ENCODE results near the gene CFAP97D2. TPM values are rescaled to one million over a fixed set of nuclear protein-coding genes. Genes with fewer than 3 reads are reported as not detected.
"Not testable (repeated sequence)": the region's sequence is repeated elsewhere in the genome, so short reads cannot be mapped to it uniquely, and the experiment has no call there.

Gene CFAP97D2
- total RNA-seq, 8 experiments from 2014 or later: 0.73 to 3.4 (median 0.95) TPM; not detected in 5

DNA sequence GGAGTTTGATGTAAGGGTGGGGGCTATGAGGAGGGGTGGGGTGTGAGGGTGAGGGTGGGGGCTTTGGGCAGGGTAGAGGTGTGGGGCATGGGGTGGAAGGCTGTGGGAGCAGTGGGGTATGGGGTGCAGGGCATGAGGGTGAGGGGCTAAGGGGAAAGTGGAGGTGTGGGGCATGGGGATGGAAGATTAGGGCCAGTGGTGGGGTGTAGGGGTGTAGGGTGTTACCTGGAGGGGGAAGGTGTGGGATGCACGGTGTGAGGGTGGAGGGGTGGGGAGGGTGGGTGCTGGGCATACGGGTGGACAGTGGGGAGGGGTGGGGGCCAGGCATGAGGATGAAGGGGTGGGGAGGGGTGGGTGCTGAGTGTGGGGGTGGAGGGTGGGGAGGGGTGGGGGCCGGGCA lies 23.7 kb upstream of the CFAP97D2 start:
- no peak for ATAC-seq (replicated peaks in 6 of 8)
- no peak overlapping the region for H3K4me3 ChIP-seq
- in situ Hi-C loops (cut with MboI; ENCODE audit: low pct_unique_long_range_greater_than_20kb in 2 of 9, low sequenced_read_pairs in 9 of 9, unreplicated experiment in 9 of 9): no loop called here
- no CpG with 5 or more reads among the region's 3 CpGs for WGBS, 10 experiments
- H3K27ac ChIP-seq: no peak overlapping the region
- H3K4me1 ChIP-seq (replicated peaks in 1 of 2): peaks cover 4 to 14% of the 10 kb centered on the region in 2 donors

DNA sequence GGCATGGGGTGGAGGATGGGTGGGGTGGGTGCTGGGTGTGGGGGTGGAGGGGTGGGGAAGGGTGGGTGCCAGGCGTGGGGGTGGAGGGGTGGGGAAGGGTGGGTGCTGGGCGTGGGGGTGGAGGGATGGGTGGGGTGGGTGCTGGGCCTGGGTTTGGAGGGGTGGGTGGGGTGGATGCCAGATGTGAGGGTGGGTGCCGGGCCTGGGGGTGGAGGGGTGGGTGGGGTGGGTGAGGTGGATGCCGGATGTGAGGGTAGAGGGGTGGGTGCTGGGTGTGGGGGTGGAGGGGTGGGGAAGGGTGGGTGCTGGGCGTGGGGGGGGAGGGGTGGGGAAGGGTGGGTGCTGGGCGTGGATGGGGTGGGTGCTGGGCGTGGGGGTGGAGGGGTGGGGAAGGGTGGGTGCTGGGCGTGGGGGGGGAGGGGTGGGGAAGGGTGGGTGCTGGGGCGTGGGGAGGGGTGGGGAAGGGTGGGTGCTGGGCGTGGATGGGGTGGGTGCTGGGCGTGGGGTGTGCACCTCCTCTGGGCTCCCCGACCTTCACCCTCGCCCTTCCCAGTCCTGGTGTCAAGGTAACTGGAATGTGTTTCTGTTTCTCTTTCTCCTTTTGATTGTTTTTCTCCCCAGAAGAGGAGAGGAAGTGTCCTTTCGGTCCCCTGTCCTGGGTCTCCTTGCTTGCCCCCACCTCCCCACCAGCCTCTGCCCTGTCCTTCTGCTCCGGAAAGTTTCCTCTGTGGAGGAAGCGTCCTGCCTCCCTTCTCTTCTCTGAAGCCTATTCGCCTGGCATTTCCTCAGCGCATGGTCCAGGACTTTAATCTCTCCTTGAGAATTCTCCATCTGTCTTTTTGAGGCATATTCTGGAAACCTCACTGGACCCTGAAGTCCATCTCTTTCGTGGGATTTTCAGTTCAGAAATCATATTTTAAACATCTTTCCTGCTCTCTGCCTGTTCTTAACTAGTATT lies 22.9 kb upstream of the CFAP97D2 start:
- in situ Hi-C loops (cut with MboI; ENCODE audit: low pct_unique_long_range_greater_than_20kb in 2 of 9, low sequenced_read_pairs in 9 of 9, unreplicated experiment in 9 of 9): no loop called here
- no peak for ATAC-seq (replicated peaks in 6 of 8)
- 25 to 100% (median 61%) methylated on average over 1 to 6 of the region's 19 CpGs for WGBS, 10 experiments

DNA sequence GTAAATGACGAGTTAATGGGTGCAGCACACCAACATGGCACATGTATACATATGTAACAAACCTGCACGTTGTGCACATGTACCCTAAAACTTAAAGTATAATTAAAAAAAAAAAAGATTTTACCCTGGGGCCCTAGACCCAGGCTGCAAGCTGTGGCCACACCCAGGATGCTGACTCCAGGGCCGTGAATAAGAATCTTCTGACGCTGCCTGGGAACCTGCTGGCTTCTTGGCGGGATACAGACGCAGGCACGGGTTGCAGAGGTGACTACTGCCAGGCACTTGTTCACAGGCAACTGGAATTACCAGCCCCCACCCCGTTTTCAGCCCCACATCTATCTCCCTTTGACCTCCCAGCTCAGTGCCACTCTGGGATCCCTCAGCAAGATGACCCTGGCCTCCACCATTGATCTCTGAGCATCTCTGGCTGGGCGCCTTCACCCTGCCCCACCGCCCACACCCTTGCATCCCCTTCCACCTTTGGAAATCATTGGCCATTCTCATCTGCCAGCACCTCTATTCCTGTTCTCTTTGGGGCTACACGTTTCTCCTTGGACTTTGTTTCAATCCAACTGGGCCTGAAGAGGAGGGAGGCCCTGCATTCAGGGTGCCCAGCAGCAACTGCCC lies 21.1 kb upstream of the CFAP97D2 start:
- in situ Hi-C loops (cut with MboI; ENCODE audit: low pct_unique_long_range_greater_than_20kb in 2 of 9, low sequenced_read_pairs in 9 of 9, unreplicated experiment in 9 of 9): no loop called here
- 33 to 83% (median 50%) methylated on average over 1 to 5 of the region's 11 CpGs; no CpG with 5 or more reads in 3 of the 10 experiments for WGBS, 10 experiments
- peaks cover 7 to 15% of the 10 kb centered on the region in 2 donors for H3K4me1 ChIP-seq (replicated peaks in 1 of 2)
- no peak overlapping the region for H3K4me3 ChIP-seq
- no peak overlapping the region for H3K27ac ChIP-seq
- no peak for ATAC-seq (replicated peaks in 6 of 8)

More for the DNA sequence above, 22.9 kb upstream of the CFAP97D2 start:
- H3K4me1 ChIP-seq (replicated peaks in 1 of 2): peaks cover 4 to 14% of the 10 kb centered on the region in 2 donors
- no peak overlapping the region for H3K4me3 ChIP-seq
- no peak overlapping the region for H3K27ac ChIP-seq

DNA sequence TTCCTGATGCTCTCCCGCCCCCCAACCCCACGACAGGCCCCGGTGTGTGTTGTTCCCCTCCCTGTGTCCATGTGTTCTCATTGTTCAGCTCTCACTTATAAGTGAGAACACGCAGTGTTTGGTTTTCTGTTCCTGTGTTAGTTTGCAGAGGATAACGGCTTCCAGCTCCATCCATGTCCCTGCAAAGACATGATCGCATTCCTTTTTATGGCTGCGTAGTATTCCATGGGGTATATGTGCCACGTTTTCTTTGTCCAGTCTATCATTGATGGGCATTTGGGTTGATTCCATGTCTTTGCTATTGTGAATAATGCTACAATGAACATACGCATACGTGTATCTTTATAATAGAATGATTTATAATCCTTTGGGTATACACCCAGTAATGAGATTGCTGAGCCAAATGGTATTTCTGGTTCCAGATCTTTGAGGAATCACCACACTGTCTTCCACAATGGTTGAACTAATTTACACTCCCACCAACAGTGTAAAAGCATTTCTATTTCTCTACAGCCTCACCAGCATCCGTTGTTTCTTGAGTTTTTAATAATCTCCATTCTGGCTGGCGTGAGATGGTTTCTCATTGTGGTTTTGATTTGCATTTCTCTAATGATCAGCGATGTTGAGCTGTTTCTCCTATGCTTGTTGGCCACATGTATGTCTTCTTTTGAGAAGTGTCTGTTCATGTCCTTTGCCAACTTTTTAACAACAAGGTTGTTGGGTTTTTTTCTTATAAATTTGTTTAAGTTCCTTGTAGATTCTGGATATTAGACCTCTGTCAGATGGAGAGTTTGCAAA lies 20.0 kb upstream of the CFAP97D2 start:
- ATAC-seq (replicated peaks in 6 of 8); in situ Hi-C loops (cut with MboI; ENCODE audit: low pct_unique_long_range_greater_than_20kb in 2 of 9, low sequenced_read_pairs in 9 of 9, unreplicated experiment in 9 of 9); H3K27ac ChIP-seq; H3K4me3 ChIP-seq: not testable (repeated sequence)
- WGBS, 10 experiments: 48 to 100% (median 89%) methylated on average over 2 to 8 of the region's 13 CpGs; no CpG with 5 or more reads in 2 of the 10 experiments
- peaks cover 4 to 10% of the 10 kb centered on the region in 2 donors for H3K4me1 ChIP-seq (replicated peaks in 1 of 2)

DNA sequence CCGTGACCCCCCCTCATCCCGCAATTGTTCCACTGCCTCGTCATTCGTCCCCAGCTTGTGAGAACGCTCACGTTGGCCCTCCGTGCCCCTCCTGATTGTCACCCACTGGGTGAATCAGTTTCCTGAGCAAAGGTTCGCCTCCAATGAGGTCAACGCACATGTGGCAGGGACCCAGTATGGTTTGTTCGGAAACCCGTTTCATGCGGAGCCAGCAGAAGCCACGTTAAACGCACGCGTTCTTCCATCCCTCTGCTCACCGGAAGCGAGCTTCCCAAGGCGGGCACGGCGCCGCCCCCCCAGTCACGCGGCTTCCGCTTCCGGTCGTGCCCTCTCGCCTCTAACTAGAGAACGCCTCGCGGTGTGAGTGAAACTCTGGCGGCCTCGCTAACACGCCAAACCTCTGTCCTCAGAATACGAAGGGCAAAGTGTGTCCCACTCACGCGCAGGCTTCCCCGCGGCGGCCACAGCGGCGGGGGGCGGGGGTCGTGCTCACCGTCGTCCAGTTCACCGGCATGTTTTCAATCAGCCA lies 18.0 kb upstream of the CFAP97D2 start:
- Histone ChIP-seq H3K4me3 (no peak overlapping the region), H3K27ac (no peak overlapping the region), H3K4me1 (replicated peaks in 1 of 2) (peaks cover 4 to 10% of the 10 kb centered on the region in 2 donors)
- ATAC-seq (replicated peaks in 6 of 8): no peak
- 70 to 95% (median 89%) methylated on average over 6 to 24 of the region's 47 CpGs; no CpG with 5 or more reads in 2 of the 10 experiments for WGBS, 10 experiments
- in situ Hi-C loops (cut with MboI; ENCODE audit: low pct_unique_long_range_greater_than_20kb in 2 of 9, low sequenced_read_pairs in 9 of 9, unreplicated experiment in 9 of 9): no loop called here

DNA sequence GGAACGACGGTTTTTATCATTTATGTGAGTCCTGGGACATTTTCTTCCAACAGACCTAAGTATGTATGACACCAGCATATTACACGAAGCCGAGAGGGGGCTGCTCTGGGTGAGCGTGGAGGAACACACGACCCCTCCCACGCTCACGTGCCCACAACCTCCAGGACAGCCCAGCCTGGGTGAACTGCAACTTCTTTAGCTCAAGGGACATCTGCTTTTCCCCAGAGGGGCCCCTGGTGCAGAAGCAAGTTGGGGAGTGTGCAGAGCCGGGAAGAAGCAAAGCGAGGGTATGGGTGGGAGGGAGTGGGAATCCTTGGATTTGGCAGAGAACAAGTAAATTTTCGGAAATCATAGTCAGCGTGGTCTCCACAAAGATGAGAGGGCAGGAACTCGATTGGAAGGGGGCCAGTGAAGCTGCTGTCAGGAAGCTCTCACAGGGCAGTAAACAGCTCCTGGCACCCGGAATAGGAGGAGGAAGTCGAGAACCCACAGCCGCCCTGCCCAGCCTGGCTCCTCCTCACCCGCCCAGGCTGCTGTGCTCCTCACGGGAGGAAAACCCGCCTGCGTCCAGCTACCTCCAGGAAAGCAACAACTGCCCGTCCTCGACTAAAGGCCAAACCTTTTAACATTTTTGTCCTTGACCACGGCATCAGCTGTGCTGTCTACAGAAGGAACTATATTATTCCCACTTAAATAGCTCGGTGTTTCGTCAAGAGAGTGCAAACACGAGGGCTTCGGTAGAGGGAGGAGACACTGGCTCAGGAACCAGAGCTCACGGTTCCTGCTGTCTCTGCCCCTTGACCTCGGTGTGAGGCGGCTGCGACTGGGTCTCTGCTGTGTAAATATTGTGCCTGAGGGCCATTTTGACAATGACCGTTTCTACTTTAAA lies 17.2 kb upstream of the CFAP97D2 start:
- ATAC-seq (replicated peaks in 6 of 8): peak in 6 of 8 experiments; percentile 32 to 98 (median 67)
- 26 to 88% (median 64%) methylated on average over 2 to 13 of the region's 32 CpGs for WGBS, 10 experiments
- in situ Hi-C loops (cut with MboI; ENCODE audit: low pct_unique_long_range_greater_than_20kb in 2 of 9, low sequenced_read_pairs in 9 of 9, unreplicated experiment in 9 of 9): no loop called here
- H3K27ac ChIP-seq: no peak overlapping the region
- peaks cover 4 to 10% of the 10 kb centered on the region in 2 donors for H3K4me1 ChIP-seq (replicated peaks in 1 of 2)
- H3K4me3 ChIP-seq: no peak overlapping the region

DNA sequence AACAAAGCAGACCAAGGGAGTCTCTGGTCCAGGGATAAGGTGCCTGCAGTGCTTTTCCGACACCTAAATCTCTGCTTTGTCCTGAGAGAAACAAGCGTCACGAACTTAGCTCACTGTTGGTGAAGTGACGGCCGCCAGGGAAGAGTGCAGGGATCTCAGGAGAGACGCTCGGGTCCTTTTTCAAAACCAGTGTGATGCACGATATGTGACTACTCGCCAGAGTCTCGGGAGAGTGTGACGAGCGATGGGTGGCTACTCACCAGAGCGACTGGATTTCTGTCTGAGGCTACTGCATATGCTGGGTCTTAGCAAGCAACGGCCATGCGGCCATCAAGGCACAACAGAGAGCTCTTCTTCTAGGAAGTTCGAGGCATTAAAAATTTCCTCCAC lies 16.5 kb upstream of the CFAP97D2 start:
- ATAC-seq (replicated peaks in 6 of 8): peak in 1 of 8 experiments; percentile 17
- Histone ChIP-seq H3K4me3 (no peak overlapping the region), H3K4me1 (replicated peaks in 1 of 2) (peaks cover 4 to 10% of the 10 kb centered on the region in 2 donors), H3K27ac (no peak overlapping the region)
- in situ Hi-C loops (cut with MboI; ENCODE audit: low pct_unique_long_range_greater_than_20kb in 2 of 9, low sequenced_read_pairs in 9 of 9, unreplicated experiment in 9 of 9): no loop called here
- 68 to 100% (median 89%) methylated on average over 1 to 12 of the region's 16 CpGs; no CpG with 5 or more reads in 1 of the 10 experiments for WGBS, 10 experiments

DNA sequence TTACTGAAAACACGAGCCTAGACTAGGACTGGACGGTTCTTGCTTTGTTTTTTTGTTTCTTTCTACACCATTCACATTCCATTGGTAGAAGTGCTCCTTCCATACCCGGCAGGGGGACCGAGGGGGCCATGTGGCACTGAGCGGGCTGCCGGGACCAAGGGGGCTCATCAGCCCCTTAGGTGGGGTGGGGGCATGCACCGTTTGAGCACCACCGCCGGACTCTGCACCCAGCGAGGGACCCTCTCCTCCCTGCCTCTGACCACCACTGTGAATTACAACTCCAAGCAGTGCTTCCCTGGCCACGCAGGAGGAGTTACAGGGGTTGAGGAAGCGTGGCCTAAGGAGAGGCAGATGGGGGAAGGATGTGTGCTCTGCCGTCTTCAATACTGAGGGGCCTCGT lies 15.0 kb upstream of the CFAP97D2 start:
- no peak for ATAC-seq (replicated peaks in 6 of 8)
- in situ Hi-C loops (cut with MboI; ENCODE audit: low pct_unique_long_range_greater_than_20kb in 2 of 9, low sequenced_read_pairs in 9 of 9, unreplicated experiment in 9 of 9): no loop called here
- H3K27ac ChIP-seq: no peak overlapping the region
- H3K4me3 ChIP-seq: no peak overlapping the region
- 70 to 100% (median 89%) methylated on average over 1 to 5 of the region's 14 CpGs; no CpG with 5 or more reads in 5 of the 10 experiments for WGBS, 10 experiments
- peaks cover 4 to 10% of the 10 kb centered on the region in 2 donors for H3K4me1 ChIP-seq (replicated peaks in 1 of 2)

DNA sequence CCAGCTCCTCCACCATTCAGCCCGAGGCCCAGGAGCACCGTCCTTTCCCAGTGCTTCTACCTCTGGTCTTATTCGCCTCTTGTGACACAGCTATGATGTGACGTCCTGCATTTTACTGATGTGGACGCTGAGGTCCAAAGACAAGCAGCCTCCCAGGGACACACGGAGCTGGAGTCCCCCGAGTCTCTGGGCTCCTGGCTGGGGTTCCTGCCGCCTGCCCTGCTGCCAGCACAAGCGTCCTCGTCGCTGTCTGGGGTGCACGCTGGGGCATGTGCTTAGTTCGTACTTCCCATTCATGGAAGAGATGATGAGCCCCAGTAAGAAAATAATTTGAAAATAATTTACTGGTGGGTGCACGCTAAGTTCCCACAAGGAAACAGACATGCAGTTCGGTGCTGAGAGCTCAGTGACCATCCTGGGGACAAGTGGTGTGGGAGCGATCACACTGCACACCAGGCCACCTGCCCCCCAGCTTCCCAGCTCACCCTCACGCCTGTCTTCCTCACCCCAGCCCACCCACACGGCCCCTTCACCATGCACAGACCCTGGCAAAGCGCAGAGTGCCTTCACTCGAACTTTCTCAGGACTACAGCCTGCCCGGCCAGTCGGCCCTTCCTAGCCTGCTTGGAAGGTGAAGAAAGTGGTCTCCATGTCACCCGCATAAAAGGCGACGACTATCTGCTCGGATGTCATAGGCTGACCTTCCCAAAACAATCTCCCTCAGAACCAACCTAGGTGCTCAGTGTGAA lies 14.2 kb upstream of the CFAP97D2 start:
- peaks cover 4 to 10% of the 10 kb centered on the region in 2 donors for H3K4me1 ChIP-seq (replicated peaks in 1 of 2)
- H3K4me3 ChIP-seq: no peak overlapping the region
- no peak overlapping the region for H3K27ac ChIP-seq
- ATAC-seq (replicated peaks in 6 of 8): no peak
- 80 to 100% (median 89%) methylated on average over 1 to 17 of the region's 26 CpGs; no CpG with 5 or more reads in 3 of the 10 experiments for WGBS, 10 experiments
- in situ Hi-C loops (cut with MboI; ENCODE audit: low pct_unique_long_range_greater_than_20kb in 2 of 9, low sequenced_read_pairs in 9 of 9, unreplicated experiment in 9 of 9): no loop called here

DNA sequence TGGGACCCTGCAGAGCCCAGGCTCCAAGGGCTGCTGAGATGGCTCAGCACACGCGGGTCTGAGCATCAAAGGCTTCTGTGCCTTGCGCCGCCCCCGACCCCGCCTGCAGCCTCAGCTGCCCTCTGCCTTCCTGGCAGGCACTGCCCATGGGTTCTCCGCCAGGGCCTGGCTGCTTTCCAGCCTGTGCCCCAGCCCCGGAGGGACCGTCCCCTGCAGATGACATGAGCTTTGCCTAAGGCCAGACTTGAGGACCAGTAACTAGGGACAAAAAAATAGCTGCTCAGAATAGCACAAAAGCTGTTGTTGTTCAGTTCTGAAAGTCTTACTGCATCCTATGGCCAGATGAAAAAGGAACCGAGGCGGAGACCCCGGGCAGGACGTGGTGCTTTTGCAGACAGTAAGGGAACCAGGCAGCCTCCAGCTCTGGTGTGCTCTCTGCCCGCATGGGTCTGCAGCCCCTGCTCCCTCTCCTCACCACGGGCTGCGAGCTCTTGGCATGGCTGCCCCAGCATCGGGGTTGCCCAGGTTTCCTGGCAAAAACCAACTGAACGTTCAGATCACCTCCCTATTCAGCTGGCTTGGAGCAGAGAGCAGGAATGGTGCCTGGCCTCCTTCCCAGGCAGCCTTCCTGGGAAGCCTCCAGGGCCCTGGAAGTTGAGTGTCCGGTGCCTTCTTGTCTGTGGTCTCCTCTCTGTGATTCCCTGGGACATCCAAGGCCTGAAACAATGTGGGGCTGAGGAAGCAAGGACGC lies 12.5 kb upstream of the CFAP97D2 start:
- in situ Hi-C loops (cut with MboI; ENCODE audit: low pct_unique_long_range_greater_than_20kb in 2 of 9, low sequenced_read_pairs in 9 of 9, unreplicated experiment in 9 of 9): no loop called here
- peak in 1 of 8 experiments; percentile 55 for ATAC-seq (replicated peaks in 6 of 8)
- no peak overlapping the region for H3K27ac ChIP-seq
- no peak overlapping the region for H3K4me3 ChIP-seq
- WGBS, 10 experiments: 80 to 92% (median 89%) methylated on average over 2 to 7 of the region's 20 CpGs; no CpG with 5 or more reads in 5 of the 10 experiments
- H3K4me1 ChIP-seq (replicated peaks in 1 of 2): peaks cover 4 to 10% of the 10 kb centered on the region in 2 donors

DNA sequence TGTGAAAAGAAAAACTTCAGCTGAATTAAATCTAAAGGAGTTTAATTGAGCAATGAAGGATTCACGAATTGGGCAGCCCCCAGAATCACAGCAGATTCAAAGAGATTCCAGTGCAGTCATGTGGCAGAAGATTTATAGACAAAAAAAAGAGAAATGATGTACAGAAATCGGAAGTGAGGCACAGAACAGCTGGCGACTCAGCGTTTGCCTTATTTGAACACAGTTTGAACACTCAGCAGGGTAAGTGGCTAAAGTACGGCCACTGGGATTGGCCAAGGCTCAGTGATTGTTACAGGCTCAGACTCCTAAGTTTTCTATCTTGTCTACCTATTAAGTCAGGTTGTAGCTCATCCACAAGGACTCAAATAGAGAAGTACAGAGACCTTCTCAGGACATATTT lies 11.6 kb upstream of the CFAP97D2 start:
- H3K4me1 ChIP-seq (replicated peaks in 1 of 2): peaks cover 2 to 4% of the 10 kb centered on the region in 2 donors
- peak in 5 of 8 experiments; percentile 63 to 97 (median 86) for ATAC-seq (replicated peaks in 6 of 8)
- WGBS, 10 experiments: 56 to 100% (median 78%) methylated on average over 1 to 5 of the region's 5 CpGs
- in situ Hi-C loops (cut with MboI; ENCODE audit: low pct_unique_long_range_greater_than_20kb in 2 of 9, low sequenced_read_pairs in 9 of 9, unreplicated experiment in 9 of 9): no loop called here
- H3K4me3 ChIP-seq: no peak overlapping the region
- H3K27ac ChIP-seq: no peak overlapping the region

Measured in motor neuron (in vitro differentiated cells).